Measurements from ENCODE around the gene SIN3A.
"Not testable (repeated sequence)": the region's sequence is repeated elsewhere in the genome, so short reads cannot be mapped to it uniquely, and the experiment has no call there.

SIN3A gene

GRCh38 chr15:75332093-75332492 is 119.4 kb downstream of the SIN3A start:
- not testable (repeated sequence) for DNase-seq

GRCh38 chr15:75329571-75329970 is 121.9 kb downstream of the SIN3A start:
- no peak for DNase-seq

GRCh38 chr15:75328493-75329314 is 122.8 kb downstream of the SIN3A start:
- no peak for DNase-seq

DNA sequence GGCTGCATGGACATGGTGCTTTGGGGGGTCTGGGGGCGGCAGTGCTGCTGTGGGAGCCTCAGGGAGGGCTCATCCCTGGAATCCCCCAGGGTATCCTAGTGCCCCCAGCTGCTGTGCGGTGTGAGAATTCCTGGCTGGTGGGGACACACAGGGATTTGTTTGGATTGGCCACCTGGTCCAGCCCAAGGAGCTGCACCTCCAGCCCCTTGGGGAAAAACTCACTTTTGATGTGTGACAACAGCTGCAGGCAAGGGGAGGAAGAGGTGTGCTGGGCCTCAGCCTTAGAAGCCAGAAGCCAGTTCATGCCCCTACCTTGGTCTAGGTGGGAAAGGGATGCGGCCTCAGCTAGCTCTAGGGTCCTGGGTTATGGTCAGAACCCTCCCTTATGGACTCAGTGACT is 124.0 kb downstream of the SIN3A start:
- no peak for DNase-seq

- no peak for DNase-seq
Observed at GRCh38 chr15:75327005-75327404, 124.5 kb downstream of the SIN3A start.

- no peak for DNase-seq
Observed at GRCh38 chr15:75325922-75326321, 125.6 kb downstream of the SIN3A start.

GRCh38 chr15:75321711-75322110 is 129.8 kb downstream of the SIN3A start:
- no peak for DNase-seq
